OCI-LY3 (cell line): ENCODE measurements around the gene HDGFL2.
"Not testable (repeated sequence)": the region's sequence is repeated elsewhere in the genome, so short reads cannot be mapped to it uniquely, and the experiment has no call there.

Source experiments
- CTCF ChIP-seq: fragments of 200-600, 300-600 bp; sonication (generic); IDR thresholded peaks from 2 replicates; pipeline ENCODE4 v1.5.1; 2014; ENCODE audit warnings: antibody characterized with exemption, low read length, low read depth
- EZH2phosphoT487 ChIP-seq: fragments of 200-600 bp; shearing (Covaris generic); IDR thresholded peaks from 2 replicates; pipeline ENCODE4 v1.6.1; 2018; ENCODE audit warnings: antibody characterized with exemption, mixed run types, low read depth

GRCh38 chr19:4541806-4542145 is 69.7 kb downstream of the HDGFL2 start:
- not testable (repeated sequence) for TF ChIP-seq CTCF, EZH2phosphoT487
